C1 segment of cervical spinal cord (tissue), 14 donors: Measurements from ENCODE around the gene IARS1.

Source experiments
- DNase-seq, 14 donors: peaks; one replicate each; lab custom pipeline; 2025; lab: John Stamatoyannopoulos, UW

Gene IARS1

DNA sequence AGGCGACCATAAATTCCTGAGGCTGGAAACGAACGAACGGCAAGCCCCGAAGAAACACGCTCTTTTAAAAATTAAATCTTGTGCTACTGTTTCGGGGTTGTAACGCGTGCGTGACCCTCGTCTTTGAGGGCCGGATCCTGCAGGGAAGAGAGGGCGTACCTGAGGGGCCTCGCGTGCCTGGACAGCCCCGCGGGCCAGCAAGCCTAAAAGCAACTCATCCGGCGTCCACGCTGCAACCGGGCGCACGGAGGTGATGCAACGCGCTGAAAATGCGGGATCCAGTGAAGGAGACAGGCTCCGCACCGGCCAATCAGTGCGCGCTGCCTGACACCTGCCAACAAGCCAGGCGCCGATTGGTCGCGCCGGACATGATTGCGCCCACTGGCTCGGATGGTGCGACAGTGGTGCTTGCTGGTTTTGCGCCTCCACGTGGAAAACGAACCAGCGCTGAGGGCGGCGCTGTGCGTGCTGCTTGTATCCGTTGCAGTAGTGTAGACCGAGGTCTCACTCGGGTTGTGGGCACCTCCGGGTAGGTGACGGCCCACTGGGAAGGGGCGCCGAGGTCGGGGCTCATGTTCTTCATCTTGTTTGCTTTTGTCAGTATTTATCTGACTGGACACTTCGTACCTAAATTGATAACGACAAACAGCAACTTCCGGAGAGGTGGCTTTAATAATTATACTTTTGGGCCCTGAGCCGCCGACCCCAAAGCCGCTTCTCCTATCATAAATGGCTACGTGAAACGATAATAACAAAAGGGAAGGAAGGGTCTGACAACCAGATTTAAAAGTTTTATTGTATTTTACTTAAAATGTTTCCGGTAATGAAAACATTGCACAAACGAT, at the start of gene IARS1:
IARS1 (minus strand) TSS at position 246 of the 845 bp plus-strand sequence. CDS start 4,278 bp downstream, outside the sequence.
- DNase-seq, result peak; percentile 91 to 99 (median 97)

DNA sequence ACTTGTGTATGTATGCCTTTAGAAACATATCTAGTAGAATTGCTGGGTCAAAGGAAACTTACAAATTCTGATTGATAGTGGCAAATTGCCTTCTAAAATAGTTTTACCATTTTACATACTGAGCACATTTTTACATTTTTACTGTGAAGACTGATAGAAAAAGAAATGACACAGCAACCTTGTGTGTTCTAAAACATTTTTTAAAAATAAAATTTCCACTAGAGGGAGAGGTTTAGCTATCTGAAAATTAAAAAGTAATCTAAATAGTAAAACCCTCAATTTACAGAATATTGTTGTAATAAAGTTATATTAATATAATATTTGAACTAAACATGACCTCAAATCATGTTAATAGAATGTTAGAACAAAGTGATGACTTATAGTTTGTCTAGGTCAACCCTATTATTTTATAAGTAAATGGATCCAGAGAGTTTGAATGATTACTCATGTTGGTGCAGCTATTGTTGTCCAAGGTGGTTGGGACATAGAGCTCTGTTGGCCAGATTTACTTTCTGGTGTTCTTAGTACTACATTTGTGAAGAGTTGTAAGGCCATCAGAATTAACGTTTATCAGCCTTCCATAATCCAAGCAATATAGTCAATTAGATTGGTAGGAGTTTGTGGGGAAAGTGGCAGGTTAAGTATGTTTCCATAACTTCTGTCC, 49.5 kb upstream of the IARS1 start:
- no peak for DNase-seq

- no peak for DNase-seq
Measured at GRCh38 chr9:92341578-92341977, 48.1 kb upstream of the IARS1 start.

GRCh38 chr9:92333282-92333634, 39.8 kb upstream of the IARS1 start:
- DNase-seq, result no peak

DNA sequence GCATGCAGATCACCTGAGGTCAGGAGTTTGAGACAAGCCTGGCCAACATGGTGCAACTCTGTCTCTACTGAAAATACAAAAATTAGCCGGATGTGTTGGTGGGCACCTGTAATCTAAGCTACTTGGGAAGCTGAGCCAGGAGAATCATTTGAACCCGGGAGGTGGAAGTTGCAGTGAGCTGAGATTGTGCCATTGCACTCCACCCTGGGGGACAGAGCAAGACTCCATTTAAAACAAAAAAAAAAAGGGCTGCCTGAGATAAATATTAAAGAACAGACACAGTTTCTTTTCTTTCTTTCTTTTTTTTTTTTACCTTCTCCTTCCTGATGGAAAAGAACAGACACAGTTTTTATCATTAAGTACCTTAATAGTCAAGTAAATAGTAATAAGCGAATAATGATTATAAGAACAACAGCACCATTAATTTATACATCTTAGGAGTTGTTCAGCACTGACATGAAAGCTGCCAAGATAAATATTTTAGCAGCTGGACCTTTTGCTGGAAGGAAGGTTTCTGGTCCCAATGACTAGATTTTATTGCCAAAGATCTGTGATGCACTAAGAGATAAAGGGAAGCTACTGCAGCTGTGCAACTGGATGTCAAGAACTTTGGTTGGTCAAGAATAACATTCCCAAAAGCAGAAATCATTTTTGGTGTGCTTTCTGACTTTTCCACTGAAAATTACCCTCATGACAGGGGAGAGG, 39.2 kb upstream of the IARS1 start:
- no peak for DNase-seq

GRCh38 chr9:92328225-92328624, 34.7 kb upstream of the IARS1 start:
- no peak for DNase-seq

DNA sequence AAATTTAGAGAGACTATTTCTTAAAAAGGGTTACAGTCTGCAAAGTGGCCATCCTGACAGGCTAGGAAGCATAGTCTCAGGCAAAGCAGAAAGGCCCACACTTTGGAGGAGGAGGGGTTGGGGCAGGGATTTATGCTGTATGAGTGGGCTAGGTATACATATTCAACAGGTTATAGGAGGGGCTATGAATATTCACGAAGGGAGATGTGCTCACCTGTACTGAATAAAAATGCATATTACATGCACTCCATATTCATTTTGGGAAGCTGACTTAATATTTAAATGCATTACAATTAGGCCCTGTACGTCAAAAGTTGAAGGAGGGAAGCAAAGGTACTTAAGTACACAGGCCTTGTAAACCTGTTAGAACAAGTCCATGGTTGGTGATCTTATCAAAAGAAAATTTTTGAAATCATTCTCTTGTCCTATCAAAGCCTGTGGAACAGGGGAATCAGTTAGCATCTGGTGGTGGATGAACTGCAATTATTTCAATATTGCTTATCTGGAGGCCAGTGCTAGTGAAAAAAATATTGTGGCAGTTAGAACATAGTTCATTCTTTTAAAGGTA, 33.9 kb upstream of the IARS1 start:
- no peak for DNase-seq

- peak in 1 of 14 donors; percentile 26 for DNase-seq
Measured at GRCh38 chr9:92325991-92326500, 32.5 kb upstream of the IARS1 start.

DNA sequence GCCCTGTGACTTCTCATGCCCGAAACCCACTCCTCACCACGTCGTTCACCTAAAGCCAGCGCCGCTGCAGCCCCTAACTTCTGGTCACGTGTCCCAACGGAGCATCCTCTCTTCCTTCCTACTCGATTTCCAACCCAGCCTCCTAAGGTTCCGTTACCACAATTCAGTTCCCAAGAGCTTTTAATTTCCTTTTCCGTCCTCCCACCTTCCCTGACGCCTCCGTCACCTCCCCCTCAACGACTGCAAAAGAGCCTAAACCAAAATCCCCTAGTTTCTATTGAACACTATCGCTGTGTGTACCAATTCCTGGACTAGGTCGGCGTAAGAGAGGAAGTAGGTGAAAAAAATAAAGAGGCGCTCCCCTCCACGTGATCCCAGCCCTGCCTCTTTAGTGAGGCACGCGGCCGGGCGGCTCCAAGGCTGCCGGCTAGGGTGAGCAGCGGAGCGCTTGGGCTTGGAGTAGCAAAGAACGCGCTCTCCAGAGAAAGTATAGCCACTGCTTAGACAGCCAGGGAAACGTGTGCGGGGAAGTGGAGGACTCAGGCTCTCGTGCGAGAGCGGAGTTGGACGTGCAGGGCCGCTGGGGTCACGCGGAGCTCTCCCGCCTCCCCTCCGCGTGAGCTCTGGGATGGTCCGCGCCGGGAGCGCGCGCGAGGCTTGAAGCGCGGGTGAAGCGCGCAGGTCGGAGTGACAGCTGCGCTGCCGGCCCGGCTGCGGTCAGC, 31.9 kb upstream of the IARS1 start, which contains the start of the genes CENPP and NOL8:
CENPP (plus strand) TSS at position 685 of the 722 bp plus-strand sequence.
NOL8 (minus strand) TSS at position 82 of the 722 bp plus-strand sequence. CDS start 1,189 bp downstream, outside the sequence.
- DNase-seq, result peak; percentile 78 to 98 (median 92)

- peak in 1 of 14 donors; percentile 71 for DNase-seq
Measured at GRCh38 chr9:92324889-92325268, 31.4 kb upstream of the IARS1 start.

DNA sequence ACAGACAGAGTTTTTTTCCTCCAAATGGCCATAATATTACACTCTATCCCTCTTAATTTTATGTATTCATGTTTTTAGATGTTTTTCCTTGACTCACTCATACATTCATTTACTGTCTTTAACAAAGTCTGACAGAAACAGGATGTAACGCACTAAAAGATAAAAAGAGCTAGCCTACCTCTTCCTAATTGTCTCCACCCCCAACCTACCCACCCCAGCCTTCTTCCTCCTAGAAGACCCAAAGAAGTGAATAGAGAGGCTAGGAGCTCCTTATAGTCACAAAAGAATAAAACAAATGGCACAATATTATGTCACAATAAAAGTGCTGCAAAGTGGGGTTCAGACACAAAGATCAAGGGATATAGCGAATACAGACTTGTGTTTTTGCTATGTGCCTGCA, 30.9 kb upstream of the IARS1 start:
- no peak for DNase-seq

DNA sequence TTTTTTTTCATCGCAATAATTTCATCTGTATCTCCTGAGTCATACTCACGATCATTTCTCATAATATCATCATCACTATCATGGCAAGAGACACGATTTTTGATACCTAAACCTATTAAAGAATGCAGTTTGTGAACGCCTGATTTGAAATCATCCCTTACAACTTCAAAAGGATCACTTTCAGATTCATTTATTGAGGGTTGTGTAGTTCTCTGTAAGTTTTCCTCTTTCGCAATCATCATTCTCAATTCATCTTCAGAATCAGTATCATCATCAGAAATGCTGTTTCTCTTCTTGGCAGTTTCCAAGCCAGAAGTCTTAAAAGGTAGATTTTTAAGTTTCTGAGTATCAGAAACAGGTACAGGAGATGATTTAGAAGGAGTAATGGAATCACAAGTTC, 22.0 kb upstream of the IARS1 start:
- DNase-seq, result no peak

- DNase-seq, result no peak
Measured at GRCh38 chr9:92313624-92314012, 20.1 kb upstream of the IARS1 start.

- DNase-seq, result no peak
Measured at GRCh38 chr9:92312887-92313623, 19.6 kb upstream of the IARS1 start.

- no peak for DNase-seq
Measured at GRCh38 chr9:92310562-92310961, 17.1 kb upstream of the IARS1 start.

GRCh38 chr9:92308893-92309292, 15.4 kb upstream of the IARS1 start:
- no peak for DNase-seq

DNA sequence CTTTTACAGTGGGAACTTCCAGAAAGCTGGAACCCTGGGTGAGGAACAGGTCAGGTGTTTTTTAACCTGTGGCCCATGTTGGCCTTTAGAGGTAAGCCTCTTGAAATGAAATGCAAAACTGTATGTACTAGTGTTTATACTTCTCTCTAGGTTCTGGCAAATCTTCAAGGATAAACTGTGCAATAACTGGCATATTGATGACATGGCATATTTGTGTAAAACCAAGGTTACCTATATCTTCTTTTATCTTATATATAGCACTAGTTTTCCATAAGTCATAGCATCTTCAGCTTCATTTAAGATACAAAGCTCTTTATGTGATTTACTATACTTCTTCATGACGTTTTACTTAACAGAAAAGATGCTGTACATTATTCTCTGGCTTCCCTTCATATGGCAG, 7.4 kb upstream of the IARS1 start:
- DNase-seq, result no peak

- no peak for DNase-seq
Measured at GRCh38 chr9:92299116-92299515, 5.6 kb upstream of the IARS1 start.

GRCh38 chr9:92298036-92298435, 4.5 kb upstream of the IARS1 start:
- DNase-seq, result no peak

DNA sequence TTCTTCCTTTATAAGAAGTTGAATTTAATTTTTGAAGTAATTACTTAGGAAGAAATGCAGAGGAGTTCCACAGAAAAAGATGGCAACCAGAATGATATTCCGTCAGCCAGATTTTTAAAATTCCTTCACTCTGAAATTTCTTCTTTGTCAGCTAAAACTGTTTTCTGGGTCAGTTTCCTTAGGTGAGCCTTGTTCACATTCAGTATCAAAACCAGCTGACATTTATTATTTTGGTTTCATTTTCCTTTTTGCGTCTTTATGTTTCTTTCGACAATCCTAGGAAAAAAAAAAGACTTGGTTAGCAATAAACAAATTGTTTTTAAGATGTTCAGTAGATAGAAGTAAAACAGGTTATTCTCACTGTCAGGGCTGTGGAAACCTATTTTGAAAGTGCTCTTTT, 4.1 kb upstream of the IARS1 start:
- DNase-seq, result no peak
